H1 (cell line): ENCODE results near the gene ATG7. TPM values are rescaled to one million over a fixed set of nuclear protein-coding genes. Genes with fewer than 3 reads are reported as not detected.

ENCODE experiments used
- CTCF ChIA-PET: fragments of 300-600 bp; sonication (Branson Sonifier 250); formaldehyde crosslinking; loops from one replicate; lab custom pipeline; 2021; ENCODE audit not compliant: partially characterized antibody; lab: Charles Lee
- POLR2A ChIA-PET: fragments of 300-600 bp; sonication (Branson Sonifier 250); formaldehyde crosslinking; loops from one replicate; lab custom pipeline; 2021; ENCODE audit warnings: inconsistent platforms; ENCODE audit not compliant: partially characterized antibody; lab: Charles Lee
- DNase-seq, 2 experiments: peaks; one replicate each; pipeline versions ENCODE4 v3.0.0 to v3.0.0-alpha.2; 2010 to 2022; ENCODE audit warnings: low spot score in 2 of 2, low read depth in 1 of 2, mixed read lengths in 1 of 2
- FAIRE-seq: peaks from 2 replicates; lab custom pipeline; 2011; peaks lifted over from hg19 to GRCh38; lab: Jason Lieb, UNC
- H2AFZ ChIP-seq: 2 replicates; pipeline ENCODE4 v1.8.1; 2012; ENCODE audit warnings: low read length, inconsistent platforms
- H2AK5ac ChIP-seq: 2 replicates; pipeline ENCODE4 v1.6.1; 2013; ENCODE audit warnings: low read depth, low read length
- H2BK120ac ChIP-seq: replicated peaks from 2 replicates; pipeline ENCODE3; 2013; ENCODE audit warnings: low read depth, low read length, inconsistent platforms
- H2BK12ac ChIP-seq: 2 replicates; pipeline ENCODE4 v1.6.1; 2013; ENCODE audit warnings: low read depth, low read length
- H2BK15ac ChIP-seq: 2 replicates; pipeline ENCODE4 v1.6.1; 2013; ENCODE audit warnings: low read length
- H2BK20ac ChIP-seq: 2 replicates; pipeline ENCODE4 v1.6.1; 2013; ENCODE audit warnings: low read length
- H2BK5ac ChIP-seq: 2 replicates; pipeline ENCODE4 v1.6.1; 2013; ENCODE audit warnings: low read depth, low read length
- H3K14ac ChIP-seq: 2 replicates; pipeline ENCODE4 v1.6.1; 2013; ENCODE audit warnings: inconsistent platforms; ENCODE audit not compliant: insufficient read length
- H3K18ac ChIP-seq: 2 replicates; pipeline ENCODE4 v1.6.1; 2013; ENCODE audit warnings: low read length; ENCODE audit errors: extremely low read depth
- H3K23ac ChIP-seq: 2 replicates; pipeline ENCODE4 v1.6.1; 2013; ENCODE audit warnings: inconsistent platforms; ENCODE audit not compliant: insufficient read length
- H3K23me2 ChIP-seq: 2 replicates; pipeline ENCODE4 v1.6.1; 2013; ENCODE audit warnings: low read depth, low read length
- H3K27ac ChIP-seq: 2 replicates; pipeline ENCODE4 v1.6.1; 2011; ENCODE audit warnings: low read depth, low read length, inconsistent platforms
- H3K27me3 ChIP-seq, 4 experiments: replicated peaks in 1 of 4; 1 replicate in 1 of 4; 2 replicates in 3 of 4; pipeline versions ENCODE4 v1.6.1 to v1.8.1; 2011 to 2013; ENCODE audit warnings: low read length in 3 of 4, mild to moderate bottlenecking in 3 of 4, inconsistent platforms in 2 of 4, mixed read lengths in 2 of 4, moderate library complexity in 1 of 4; ENCODE audit not compliant: control insufficient read depth in 3 of 4, insufficient read depth in 3 of 4; ENCODE audit errors: extremely low read depth in 1 of 4
- H3K36me3 ChIP-seq, 4 experiments: 2 replicates each; pipeline versions ENCODE4 v1.6.1 to v1.8.1; 2011 to 2013; ENCODE audit warnings: mild to moderate bottlenecking in 4 of 4, low read length in 3 of 4, moderate library complexity in 2 of 4, control low read depth in 1 of 4, inconsistent platforms in 1 of 4; ENCODE audit not compliant: insufficient read depth in 4 of 4, control insufficient read depth in 2 of 4
- H3K4ac ChIP-seq: replicated peaks from 2 replicates; pipeline ENCODE3; 2013; ENCODE audit warnings: low read length, low read depth, mixed read lengths, inconsistent platforms; ENCODE audit not compliant: insufficient read length
- H3K4me1 ChIP-seq, 4 experiments: replicated peaks in 1 of 4; 1 replicate in 1 of 4; 2 replicates in 3 of 4; pipeline versions ENCODE4 v1.6.1 to v1.8.1; 2011 to 2013; ENCODE audit warnings: low read length in 3 of 4, inconsistent platforms in 2 of 4, mixed read lengths in 1 of 4; ENCODE audit not compliant: insufficient read depth in 4 of 4, control insufficient read depth in 3 of 4
- H3K4me2 ChIP-seq, 2 experiments: 2 replicates each; pipeline versions ENCODE4 v1.6.1 to v1.8.1; 2011 to 2013; ENCODE audit warnings: low read depth in 2 of 2, low read length in 2 of 2, control low read depth in 1 of 2, inconsistent platforms in 1 of 2, mild to moderate bottlenecking in 1 of 2; ENCODE audit not compliant: insufficient read depth in 1 of 2
- H3K4me3 ChIP-seq, 4 experiments: fragments of 200-600, 300-600 bp in 1 of 4; sonication (generic), shearing (Covaris generic), sonication (Bioruptor Twin) in 1 of 4; 2 replicates each; pipeline versions ENCODE4 v1.5.1 to v1.8.1; 2011 to 2016; ENCODE audit warnings: low read length in 4 of 4, low read depth in 3 of 4, control low read depth in 2 of 4, inconsistent platforms in 2 of 4, mild to moderate bottlenecking in 2 of 4, mixed read lengths in 1 of 4, moderate library complexity in 1 of 4; ENCODE audit not compliant: insufficient read depth in 2 of 4; ENCODE audit errors: extremely low read depth in 1 of 4
- H3K56ac ChIP-seq: replicated peaks from 2 replicates; pipeline ENCODE3; 2013; ENCODE audit warnings: low read depth, mild to moderate bottlenecking, mixed read lengths, low read length, inconsistent platforms; ENCODE audit not compliant: insufficient read length
- H3K79me1 ChIP-seq: 2 replicates; pipeline ENCODE4 v1.6.1; 2013; ENCODE audit warnings: low read depth, low read length, control low read depth
- H3K79me2 ChIP-seq, 2 experiments: 2 replicates each; pipeline versions ENCODE4 v1.6.1 to v1.8.1; 2012 to 2013; ENCODE audit warnings: low read length in 2 of 2, mild to moderate bottlenecking in 2 of 2, inconsistent platforms in 1 of 2; ENCODE audit not compliant: insufficient read depth in 2 of 2, control insufficient read depth in 1 of 2
- H3K9ac ChIP-seq, 4 experiments: replicated peaks in 1 of 4; 1 replicate in 1 of 4; 2 replicates in 3 of 4; pipeline versions ENCODE4 v1.6.1 to v1.8.1; 2011 to 2013; ENCODE audit warnings: low read depth in 3 of 4, low read length in 3 of 4, control low read depth in 2 of 4, mild to moderate bottlenecking in 2 of 4, moderate library complexity in 2 of 4, inconsistent platforms in 1 of 4; ENCODE audit errors: extremely low read depth in 1 of 4
- H3K9me3 ChIP-seq, 2 experiments: 2 replicates each; pipeline versions ENCODE4 v1.6.1 to v1.8.1; 2012 to 2013; ENCODE audit warnings: mild to moderate bottlenecking in 2 of 2, moderate library complexity in 2 of 2, control low read depth in 1 of 2, inconsistent platforms in 1 of 2, low read depth in 1 of 2, low read length in 1 of 2, mixed read lengths in 1 of 2; ENCODE audit not compliant: insufficient read depth in 2 of 2
- H4K20me1 ChIP-seq, 2 experiments: replicated peaks in 1 of 2; 2 replicates each; pipeline versions ENCODE3 to v1.8.1; 2011 to 2013; ENCODE audit warnings: inconsistent platforms in 2 of 2, low read length in 2 of 2, mild to moderate bottlenecking in 1 of 2; ENCODE audit not compliant: insufficient read depth in 2 of 2, control insufficient read depth in 1 of 2
- H4K5ac ChIP-seq: 2 replicates; pipeline ENCODE4 v1.6.1; 2013; ENCODE audit warnings: low read length, low read depth, mixed read lengths, inconsistent platforms; ENCODE audit not compliant: insufficient read length
- H4K8ac ChIP-seq: 2 replicates; pipeline ENCODE4 v1.8.0; 2013; ENCODE audit warnings: mild to moderate bottlenecking, moderate library complexity, low read length, inconsistent platforms; ENCODE audit not compliant: insufficient read depth; ENCODE audit errors: extremely low read depth
- H4K91ac ChIP-seq: replicated peaks from 2 replicates; pipeline ENCODE3; 2013; ENCODE audit warnings: low read length, mixed read lengths, inconsistent platforms; ENCODE audit not compliant: insufficient read length
- BACH1 ChIP-seq: IDR thresholded peaks from 2 replicates; pipeline ENCODE4 v1.6.1; 2012; ENCODE audit warnings: low read length, improper control_type of control experiment
- BCL11A ChIP-seq, 2 experiments: IDR thresholded peaks; one replicate each; pipeline ENCODE4 v1.6.1; 2011; ENCODE audit warnings: low read depth in 2 of 2, low read length in 2 of 2, mild to moderate bottlenecking in 2 of 2
- CTCF ChIP-seq, 3 experiments: IDR thresholded peaks; 1 replicate in 2 of 3; 2 replicates in 1 of 3; pipeline versions ENCODE4 v1.5.1 to v1.6.1; 2011; ENCODE audit warnings: low read length in 3 of 3, mild to moderate bottlenecking in 3 of 3, inconsistent platforms in 2 of 3, low read depth in 1 of 3, moderate library complexity in 1 of 3; ENCODE audit not compliant: insufficient read depth in 1 of 3; ENCODE audit errors: control extremely low read depth in 1 of 3
- E2F6 ChIP-seq: IDR thresholded peaks from 2 replicates; pipeline ENCODE4 v1.6.1; 2012; ENCODE audit warnings: inconsistent platforms
- KDM4A ChIP-seq: IDR thresholded peaks from one replicate; pipeline ENCODE4 v1.7.1; 2012; ENCODE audit warnings: low read depth, mild to moderate bottlenecking, moderate library complexity, low read length, inconsistent platforms; ENCODE audit not compliant: severe bottlenecking
- POLR2AphosphoS5 ChIP-seq: IDR thresholded peaks from 2 replicates; pipeline ENCODE4 v1.6.1; 2011; ENCODE audit warnings: low read depth, low read length
- SIRT6 ChIP-seq: IDR thresholded peaks from one replicate; pipeline ENCODE4 v1.7.1; 2012; ENCODE audit warnings: low read length, inconsistent platforms
- TAF1 ChIP-seq: IDR thresholded peaks from 2 replicates; pipeline ENCODE4 v1.6.1; 2011; ENCODE audit warnings: mild to moderate bottlenecking, low read depth, low read length
- polyA plus RNA-seq, 7 experiments: library from polyadenylated mRNA; depleted of rRNA in 3 of 7; stranded (reverse) in 5 of 7; unstranded in 2 of 7; fragments of >200 nt in 5 of 7; fragments of 200-250 nt in 2 of 7; gene quantifications; 1 replicate in 5 of 7; 2 replicates in 1 of 7; 4 replicates in 1 of 7; pipeline versions ENCODE4 v1.2.1 to v1.2.3, GENCODE V29; 2011 to 2013; ENCODE audit warnings: missing spikeins in 2 of 7, mixed read lengths in 2 of 7
- total RNA-seq: library from RNA; stranded (reverse); fragmentation: NEBNext Ultra II Directional; extraction: Animal tissue kit (Norgen Biotek cat#: 25700); gene quantifications from 2 replicates; pipeline ENCODE4 v1.2.1, GENCODE V29; 2021
- TF ChIP-seq, protein P1 (sequence below): IDR thresholded peaks from 2 replicates; pipeline ENCODE4 v1.6.1; 2012; ENCODE audit warnings: inconsistent platforms

Gene ATG7
- total and polyA plus RNA-seq, 2 of the 8 experiments (the other 6 are each of a cell fraction or from before 2014, with no cell fraction given), result 15.0 to 19.1 TPM

- Histone ChIP-seq H4K8ac (no peak overlapping the region), H3K27ac (no peak overlapping the region), H3K4me3 (peak overlapping the region in 1 of 4 experiments; percentile 57; a peak in 1 of 8 replicates), H3K18ac (no peak overlapping the region), H3K9me3 (no peaks in the 10 kb centered on the region), H2AFZ (no peak overlapping the region), H3K23me2 (0 out of 2 replicates have a peak, but pooled peaks cover 3% of the 10 kb centered on the region), H3K14ac (no peak overlapping the region), H2BK12ac (no peak overlapping the region), H3K9ac (no peak overlapping the region), H4K20me1 (peaks cover 2 to 4% of the 10 kb centered on the region in 2 experiments), H2AK5ac (no peak overlapping the region), H3K23ac (no peak overlapping the region), H2BK15ac (no peak overlapping the region), H4K91ac (no peak overlapping the region), H2BK120ac (no peak overlapping the region), H3K4me1 (peaks cover 5 to 18% (median 10%) of the 10 kb centered on the region in 4 experiments; a peak in 6 of 7 replicates), H3K27me3 (no peaks in the 10 kb centered on the region), H3K36me3 (no peaks in the 10 kb centered on the region), H2BK5ac (0 out of 2 replicates have a peak overlapping the region, but pooled peaks have one; percentile 20), H3K56ac (no peak overlapping the region), H4K5ac (no peak overlapping the region), H3K4ac (no peak overlapping the region), H3K79me1 (peaks cover 7% of the 10 kb centered on the region), H3K79me2 (peaks cover 5 to 89% of the 10 kb centered on the region in 2 experiments), H3K4me2 (peak overlapping the region; percentile 66 to 77; a peak in 3 of 4 replicates), H2BK20ac (no peak overlapping the region)
- POLR2A ChIA-PET, result interaction anchor here (0.8 kb wide), 1 partner anchor 60 kb away, joined by 3 read pairs; the partner anchor contains the start of gene VGLL4
- FAIRE-seq, result no peak
- no peak for DNase-seq
- CTCF ChIA-PET, result interaction anchor here (0.8 to 1.0 kb wide), 2 partner anchors 68 to 1164 kb away, joined by 3 read pairs; no protein-coding TSS in a partner anchor
- TF ChIP-seq CTCF (IDR thresholded peaks at IDR 0.05; ENCODE audit: control extremely low read depth in 1 of 3, insufficient read depth in 1 of 3, low read depth in 1 of 3, low read length in 3 of 3) (no peak), SIRT6 (no peak), TAF1 (no peak), POLR2AphosphoS5 (no peak), BCL11A (IDR thresholded peaks at IDR 0.05; ENCODE audit: low read depth in 2 of 2, low read length in 2 of 2) (no peak), BACH1 (no peak), E2F6 (no peak), KDM4A (no peak)
- TF ChIP-seq, protein P1, sequence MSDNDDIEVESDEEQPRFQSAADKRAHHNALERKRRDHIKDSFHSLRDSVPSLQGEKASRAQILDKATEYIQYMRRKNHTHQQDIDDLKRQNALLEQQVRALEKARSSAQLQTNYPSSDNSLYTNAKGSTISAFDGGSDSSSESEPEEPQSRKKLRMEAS, result no peak
Measured at GRCh38 chr3:11583235-11583634, 311.0 kb downstream of the ATG7 start.
